NCI-H524 treated with DMSO at 0.1 percent for 48 hours (cell line): ENCODE data around the gene RUNX3.

ENCODE experiments used
- DNase-seq: peaks from one replicate; lab custom pipeline; 2025; lab: John Stamatoyannopoulos, UW

The RUNX3 gene

DNA sequence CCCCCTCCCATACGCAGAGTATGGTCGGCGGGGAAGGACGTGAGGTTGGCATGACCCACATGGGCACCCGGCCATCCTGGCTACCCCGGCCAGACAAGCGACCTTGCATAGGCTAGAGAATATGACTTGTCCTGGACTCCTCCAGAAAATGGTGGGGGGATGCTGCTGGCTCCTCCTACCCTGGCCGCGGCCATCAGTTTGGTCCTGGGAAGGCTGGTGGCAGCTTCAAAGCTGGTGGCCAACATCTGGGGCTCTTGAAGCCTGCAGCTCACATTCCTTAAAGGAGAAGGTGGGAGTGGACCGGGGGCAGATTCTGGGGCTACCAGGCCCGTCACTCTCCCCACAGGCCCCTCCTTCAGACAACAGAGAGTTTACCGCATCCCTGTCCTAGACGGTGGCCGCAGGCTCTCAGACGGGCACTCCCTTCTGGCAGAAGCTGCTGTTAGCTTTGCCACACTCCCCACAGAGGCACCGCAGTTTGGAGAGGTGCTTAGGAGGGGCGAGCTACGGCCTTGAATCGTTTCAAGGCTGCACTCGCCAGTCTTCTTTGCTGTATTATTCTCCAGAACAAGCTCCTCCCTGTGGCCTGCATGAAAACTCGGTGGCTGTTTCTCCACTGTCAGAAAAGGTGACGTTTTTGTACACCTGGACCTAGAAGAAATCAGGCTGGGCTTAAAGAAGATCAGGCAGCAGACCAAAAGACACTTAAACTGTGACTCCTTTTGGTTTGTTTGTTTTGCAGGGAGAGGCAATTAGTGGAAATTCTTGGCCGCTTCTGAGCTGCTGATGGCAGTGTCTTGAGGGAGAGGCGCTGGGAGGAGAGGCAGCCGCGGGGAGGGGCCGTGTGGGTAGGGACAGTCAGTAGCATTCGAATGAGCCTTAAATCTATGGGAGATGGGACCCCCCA is 68.0 kb downstream of the RUNX3 start:
- DNase-seq = no peak

- DNase-seq = no peak
Observed at GRCh38 chr1:24860841-24861240, 69.2 kb downstream of the RUNX3 start.

GRCh38 chr1:24859063-24860010 is 70.7 kb downstream of the RUNX3 start:
- no peak for DNase-seq

- DNase-seq = no peak
Observed at GRCh38 chr1:24858277-24858676, 71.8 kb downstream of the RUNX3 start.

GRCh38 chr1:24857507-24858133 is 72.5 kb downstream of the RUNX3 start:
- no peak for DNase-seq

DNA sequence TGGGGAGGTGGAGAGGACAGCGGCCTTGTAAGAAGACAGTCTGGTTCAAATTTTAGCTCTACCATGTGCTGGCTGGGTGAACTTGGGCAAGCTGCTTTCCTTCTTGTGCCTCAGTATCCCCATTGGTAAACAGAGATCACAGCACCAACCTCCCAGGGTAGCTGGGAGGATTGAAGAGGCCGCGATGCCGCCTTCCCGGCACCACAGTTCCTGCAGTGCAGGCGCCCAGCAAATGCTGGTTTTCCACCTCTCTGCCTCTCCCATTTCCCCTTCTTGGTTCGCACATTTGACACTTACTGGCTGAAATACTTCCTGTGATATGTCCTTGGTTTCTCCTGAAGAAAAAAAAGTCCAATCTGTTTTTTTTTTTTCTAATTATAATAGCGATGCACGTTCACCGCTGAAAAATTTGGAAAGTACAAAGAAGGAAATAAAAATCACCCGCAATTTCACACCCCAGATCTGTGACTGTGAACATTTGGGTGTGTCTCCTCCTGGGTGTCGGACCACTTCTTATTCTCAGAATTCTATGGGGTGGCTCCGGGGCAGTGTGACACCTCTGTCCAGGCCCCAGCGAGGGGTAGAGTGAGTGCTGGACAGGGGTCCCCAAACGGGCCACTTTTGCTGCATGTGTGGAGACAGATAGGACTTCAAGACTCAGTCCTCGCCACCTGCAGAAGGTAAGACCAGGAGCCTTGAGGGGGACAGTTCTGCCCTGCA is 73.1 kb downstream of the RUNX3 start:
- DNase-seq = no peak

DNA sequence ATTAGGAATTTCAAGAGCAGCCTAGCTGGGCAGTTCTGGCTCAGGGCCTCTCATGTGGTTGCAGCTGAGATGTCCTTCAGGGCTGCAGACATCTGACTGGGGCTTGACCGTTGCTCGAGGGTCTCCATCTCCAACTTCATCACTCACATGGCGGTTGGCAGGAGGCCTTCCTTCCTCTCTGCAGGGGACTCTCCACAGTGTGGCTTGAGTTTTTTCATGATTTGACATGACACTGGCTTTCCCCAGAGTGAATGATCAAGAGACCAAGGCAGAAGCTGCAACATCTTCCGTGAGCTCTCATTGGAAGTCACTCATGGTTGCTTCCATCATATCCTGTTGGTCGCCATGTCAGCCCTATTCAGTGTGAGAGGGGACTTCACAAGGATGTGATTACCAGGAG is 74.6 kb downstream of the RUNX3 start:
- DNase-seq = no peak

GRCh38 chr1:24853649-24854048 is 76.4 kb downstream of the RUNX3 start:
- DNase-seq = no peak

DNA sequence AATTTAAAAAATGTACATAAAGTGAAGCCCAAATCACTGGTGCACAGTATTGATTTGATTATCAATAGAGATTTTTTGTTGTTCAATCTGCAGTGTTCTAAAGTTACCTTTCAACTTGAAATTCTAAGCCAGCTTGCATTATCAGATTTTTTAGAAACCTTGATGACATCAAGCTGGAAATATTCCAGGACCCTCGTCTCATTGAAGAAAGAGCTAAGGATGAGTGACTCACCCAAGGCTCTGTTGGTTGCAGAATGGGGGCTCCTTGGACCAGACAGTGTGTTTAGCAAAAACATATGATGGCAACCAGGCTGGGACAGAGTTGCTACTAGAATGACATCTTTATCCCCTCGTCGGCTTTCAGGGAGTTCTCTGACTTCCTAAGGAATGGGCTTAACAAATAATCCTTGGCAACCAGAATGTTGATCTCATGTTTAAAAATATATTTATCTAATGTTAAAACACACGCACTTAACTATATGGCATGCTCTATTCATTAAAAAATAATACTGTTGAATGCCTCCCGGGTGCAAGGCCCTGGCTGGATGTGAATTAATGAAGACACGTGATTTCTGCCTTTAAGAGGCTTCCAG is 79.7 kb downstream of the RUNX3 start:
- DNase-seq = no peak

- DNase-seq = no peak
Observed at GRCh38 chr1:24849672-24850295, 80.3 kb downstream of the RUNX3 start.
